Smooth muscle cell (in vitro differentiated cells): Measurements from ENCODE around the gene OR1M1. TPM values are rescaled to one million over a fixed set of nuclear protein-coding genes. Genes with fewer than 3 reads are reported as not detected.

Experiments
- DNase-seq: peaks from one replicate; lab custom pipeline; 2025; ENCODE audit not compliant: unreplicated experiment; lab: John Stamatoyannopoulos, UW
- H2AFZ ChIP-seq: fragments of 200-600 bp; sonication (generic); 2 replicates; pipeline ENCODE4 v1.6.0; 2016; ENCODE audit warnings: antibody characterized with exemption, low read depth, mild to moderate bottlenecking
- H3F3A ChIP-seq: fragments of 200-600 bp; sonication (generic); 2 replicates; pipeline ENCODE4 v1.6.0; 2017; ENCODE audit warnings: antibody characterized with exemption, low read depth
- H3K27ac ChIP-seq: fragments of 200-600 bp; sonication (generic); 2 replicates; pipeline ENCODE4 v1.5.1; 2016; ENCODE audit warnings: low read depth, mild to moderate bottlenecking
- H3K27me3 ChIP-seq: fragments of 200-600 bp; sonication (generic); 2 replicates; pipeline ENCODE4 v1.6.1; 2016; ENCODE audit warnings: low read depth, mild to moderate bottlenecking
- H3K36me3 ChIP-seq: fragments of 200-600 bp; sonication (generic); 2 replicates; pipeline ENCODE4 v1.5.1; 2016; ENCODE audit warnings: low read depth
- H3K4me1 ChIP-seq: fragments of 200-600 bp; sonication (generic); 2 replicates; pipeline ENCODE4 v1.5.1; 2016; ENCODE audit warnings: low read depth
- H3K4me2 ChIP-seq: fragments of 200-600 bp; sonication (generic); 2 replicates; pipeline ENCODE4 v1.6.0; 2016; ENCODE audit warnings: mild to moderate bottlenecking
- H3K4me3 ChIP-seq: fragments of 200-600 bp; sonication (generic); 2 replicates; pipeline ENCODE4 v1.5.1; 2016; ENCODE audit warnings: mild to moderate bottlenecking
- H3K79me2 ChIP-seq: fragments of 200-600 bp; sonication (generic); 2 replicates; pipeline ENCODE4 v1.6.0; 2016; ENCODE audit warnings: low read depth, mild to moderate bottlenecking
- H3K9ac ChIP-seq: fragments of 200-600 bp; sonication (generic); 2 replicates; pipeline ENCODE4 v1.6.0; 2016; ENCODE audit warnings: low read depth
- H3K9me3 ChIP-seq: fragments of 200-600 bp; sonication (generic); replicated peaks from 2 replicates; pipeline ENCODE4 v1.5.1; 2016; ENCODE audit warnings: low read depth
- H4K20me1 ChIP-seq: fragments of 200-600 bp; sonication (generic); 2 replicates; pipeline ENCODE4 v1.6.0; 2016; ENCODE audit warnings: low read depth
- WGBS: methylation state at CpG from one replicate; pipeline ENCODE4 v1.1.7; 2016; ENCODE audit warnings: low lambda C conversion rate; 5-methylcytosine and 5-hydroxymethylcytosine counted together
- polyA plus RNA-seq: library from polyadenylated mRNA; unstranded; fragments of >200 nt; fragmentation: Nextera tagmentation; extraction: Ambion mirVana; gene quantifications from 2 replicates; pipeline ENCODE4 v1.2.1, GENCODE V29; 2016
- total RNA-seq: library from RNA; depleted of rRNA; stranded (reverse); fragments of >200 nt; gene quantifications from 2 replicates; pipeline ENCODE4 v1.2.3, GENCODE V29; 2014
- TF ChIP-seq, protein P1 (sequence below): fragments of 200-600 bp; sonication (generic); IDR thresholded peaks from 2 replicates; pipeline ENCODE4 v1.5.1; 2017; ENCODE audit warnings: borderline replicate concordance, mild to moderate bottlenecking, antibody characterized with exemption; ENCODE audit not compliant: insufficient read depth, poor library complexity, severe bottlenecking

The OR1M1 gene
- total and polyA plus RNA-seq, 2 experiments from 2014 or later = not detected

DNA sequence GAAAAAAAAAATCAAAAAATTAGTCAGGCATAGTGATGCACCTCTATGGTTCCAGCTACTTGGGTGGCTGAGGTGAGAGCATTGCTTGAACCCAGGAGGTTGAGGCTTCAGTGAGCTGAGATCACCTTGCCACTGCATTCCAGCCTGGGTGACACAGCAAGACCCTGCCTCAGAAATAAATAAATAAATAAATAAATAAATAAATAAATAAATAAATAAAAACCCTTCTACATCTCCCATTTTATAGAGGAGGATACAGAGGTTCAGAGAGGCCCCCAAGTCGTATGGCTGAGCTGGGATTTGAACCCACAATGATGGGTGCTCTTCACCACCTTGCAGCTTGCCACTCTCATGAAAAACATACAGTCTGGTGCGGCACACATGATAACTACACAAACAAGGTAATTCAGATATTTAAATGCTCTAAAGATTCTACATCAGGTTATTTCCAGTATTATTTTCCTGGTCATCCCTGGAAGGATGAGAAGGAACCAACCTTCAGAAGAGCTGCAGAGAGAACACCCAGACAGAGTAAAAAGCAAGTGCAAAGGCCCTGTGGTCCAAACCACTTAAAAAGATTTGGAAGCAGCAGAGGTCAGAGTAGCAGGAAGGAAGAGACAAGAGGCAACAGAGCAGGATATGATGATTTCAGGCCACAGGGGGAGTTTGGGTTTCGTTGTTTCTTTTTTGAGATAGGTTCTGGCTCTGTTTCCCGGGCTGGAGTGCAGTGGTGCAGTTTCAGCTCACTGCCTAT lies 29.2 kb upstream of the OR1M1 start:
- Histone ChIP-seq H2AFZ (no peak overlapping the region), H3K27ac (no peak overlapping the region), H3K9me3 (no peaks in the 10 kb centered on the region), H3K4me2 (no peak overlapping the region), H3K9ac (no peak overlapping the region), H3K4me1 (peaks cover 6% of the 10 kb centered on the region), H3K27me3 (no peaks in the 10 kb centered on the region), H3K4me3 (no peak overlapping the region), H3K36me3 (no peaks in the 10 kb centered on the region), H4K20me1 (no peaks in the 10 kb centered on the region), H3F3A (no peaks in the 10 kb centered on the region), H3K79me2 (no peaks in the 10 kb centered on the region)
- 86% methylated on average over 4 of the region's 4 CpGs for WGBS
- DNase-seq = no peak
- TF ChIP-seq, protein P1, sequence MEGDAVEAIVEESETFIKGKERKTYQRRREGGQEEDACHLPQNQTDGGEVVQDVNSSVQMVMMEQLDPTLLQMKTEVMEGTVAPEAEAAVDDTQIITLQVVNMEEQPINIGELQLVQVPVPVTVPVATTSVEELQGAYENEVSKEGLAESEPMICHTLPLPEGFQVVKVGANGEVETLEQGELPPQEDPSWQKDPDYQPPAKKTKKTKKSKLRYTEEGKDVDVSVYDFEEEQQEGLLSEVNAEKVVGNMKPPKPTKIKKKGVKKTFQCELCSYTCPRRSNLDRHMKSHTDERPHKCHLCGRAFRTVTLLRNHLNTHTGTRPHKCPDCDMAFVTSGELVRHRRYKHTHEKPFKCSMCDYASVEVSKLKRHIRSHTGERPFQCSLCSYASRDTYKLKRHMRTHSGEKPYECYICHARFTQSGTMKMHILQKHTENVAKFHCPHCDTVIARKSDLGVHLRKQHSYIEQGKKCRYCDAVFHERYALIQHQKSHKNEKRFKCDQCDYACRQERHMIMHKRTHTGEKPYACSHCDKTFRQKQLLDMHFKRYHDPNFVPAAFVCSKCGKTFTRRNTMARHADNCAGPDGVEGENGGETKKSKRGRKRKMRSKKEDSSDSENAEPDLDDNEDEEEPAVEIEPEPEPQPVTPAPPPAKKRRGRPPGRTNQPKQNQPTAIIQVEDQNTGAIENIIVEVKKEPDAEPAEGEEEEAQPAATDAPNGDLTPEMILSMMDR = no peak

DNA sequence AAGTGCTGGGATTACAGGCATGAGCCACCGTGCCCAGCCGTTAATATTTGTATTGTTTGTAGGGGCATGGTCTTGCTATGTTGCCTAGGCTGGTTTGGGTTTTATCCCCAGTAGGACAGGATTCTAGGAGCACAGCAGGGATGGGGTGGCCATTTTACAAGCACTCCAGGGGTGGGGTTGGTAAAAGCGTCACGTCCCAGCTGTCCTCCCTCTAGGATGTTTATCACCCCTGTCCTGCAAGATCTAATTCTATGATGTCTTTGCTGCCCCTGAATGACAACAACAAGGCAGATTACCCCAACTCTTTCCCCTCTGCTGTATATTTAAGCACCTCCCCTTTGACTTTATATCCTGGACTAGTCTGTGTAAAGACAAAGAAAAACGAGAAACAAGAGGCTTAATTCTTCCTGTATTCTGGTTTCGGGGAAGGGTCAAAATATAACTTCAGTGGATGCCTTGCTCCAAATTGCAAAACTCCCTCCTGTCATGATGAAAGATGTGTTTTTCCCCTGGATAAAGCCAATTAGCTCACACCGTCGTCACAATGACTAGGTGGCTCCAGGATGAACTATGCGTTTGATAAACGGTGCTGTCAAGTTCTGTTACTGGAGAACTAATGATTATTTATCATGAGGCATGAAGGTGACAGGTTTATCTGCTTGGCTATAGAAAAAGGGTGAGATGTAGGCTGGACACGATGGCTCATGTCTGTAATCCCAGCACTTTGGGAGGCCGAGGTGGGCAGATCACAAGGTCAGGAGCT lies 27.8 kb upstream of the OR1M1 start:
- Histone ChIP-seq H3K79me2 (no peaks in the 10 kb centered on the region), H3K36me3 (no peaks in the 10 kb centered on the region), H3K27me3 (no peaks in the 10 kb centered on the region), H3K4me3 (no peak overlapping the region), H4K20me1 (no peaks in the 10 kb centered on the region), H3K27ac (no peak overlapping the region), H3K9me3 (no peaks in the 10 kb centered on the region), H3F3A (no peaks in the 10 kb centered on the region), H2AFZ (no peak overlapping the region), H3K4me2 (no peak overlapping the region), H3K4me1 (peaks cover 6% of the 10 kb centered on the region), H3K9ac (no peak overlapping the region)
- WGBS = 69% methylated on average over 12 of the region's 12 CpGs
- DNase-seq = no peak
- TF ChIP-seq, protein P1 = no peak

DNA sequence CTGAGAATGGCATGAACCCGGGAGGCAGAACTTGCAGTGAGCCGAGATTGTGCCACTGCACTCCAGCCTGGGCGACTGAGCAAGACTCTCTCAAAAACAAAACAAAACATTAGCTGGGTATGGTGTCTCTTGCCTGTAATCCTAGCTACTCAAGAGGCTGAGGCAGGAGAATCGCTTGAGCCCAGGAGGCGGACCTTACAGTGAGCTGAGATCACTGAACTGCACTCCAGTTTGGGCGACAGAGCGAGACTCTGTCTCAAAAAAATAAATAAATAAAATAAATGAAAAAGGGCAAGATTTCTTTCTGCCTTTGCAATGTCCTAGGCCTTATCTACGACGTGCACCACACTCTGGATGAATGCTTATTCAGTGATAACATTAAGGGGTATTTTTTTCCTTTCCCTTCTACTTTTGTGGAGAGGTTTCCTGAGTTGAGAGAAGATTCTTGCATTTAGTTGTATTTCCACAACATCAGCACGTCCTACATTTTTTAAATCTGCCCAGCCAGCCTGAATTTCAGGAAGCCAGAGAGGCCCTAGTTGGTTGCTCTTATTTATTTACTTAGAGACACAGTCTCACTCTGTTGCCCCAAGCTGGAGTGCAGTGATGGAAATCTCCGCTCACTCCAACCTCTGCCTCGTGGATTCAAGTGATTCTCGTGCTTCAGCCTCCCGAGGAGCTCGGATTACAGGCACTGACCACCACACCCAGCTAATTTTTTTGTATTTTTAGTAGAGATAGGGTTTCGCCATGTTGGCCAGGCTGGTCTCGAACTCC lies 26.1 kb upstream of the OR1M1 start:
- H3K9ac ChIP-seq = no peak overlapping the region
- H3K4me2 ChIP-seq = no peak overlapping the region
- no peak overlapping the region for H3K27ac ChIP-seq
- WGBS = 69% methylated on average over 17 of the region's 17 CpGs
- H4K20me1 ChIP-seq = no peaks in the 10 kb centered on the region
- TF ChIP-seq, protein P1 = no peak
- no peak for DNase-seq
- H3K27me3 ChIP-seq = no peaks in the 10 kb centered on the region
- no peaks in the 10 kb centered on the region for H3K79me2 ChIP-seq
- no peaks in the 10 kb centered on the region for H3K36me3 ChIP-seq
- no peak overlapping the region for H3K4me3 ChIP-seq
- H3K9me3 ChIP-seq = no peaks in the 10 kb centered on the region
- peaks cover under 1% of the 10 kb centered on the region for H3K4me1 ChIP-seq
- no peak overlapping the region for H2AFZ ChIP-seq
- no peaks in the 10 kb centered on the region for H3F3A ChIP-seq
